ENCODE measurements around the gene DNAJC24. TPM values are rescaled to one million over a fixed set of nuclear protein-coding genes. Genes with fewer than 3 reads are reported as not detected.

Gene DNAJC24
- total and polyA plus RNA-seq, 2 of the 4 experiments (the other 2 are of a cell fraction), result 8.2 to 8.9 TPM

DNA sequence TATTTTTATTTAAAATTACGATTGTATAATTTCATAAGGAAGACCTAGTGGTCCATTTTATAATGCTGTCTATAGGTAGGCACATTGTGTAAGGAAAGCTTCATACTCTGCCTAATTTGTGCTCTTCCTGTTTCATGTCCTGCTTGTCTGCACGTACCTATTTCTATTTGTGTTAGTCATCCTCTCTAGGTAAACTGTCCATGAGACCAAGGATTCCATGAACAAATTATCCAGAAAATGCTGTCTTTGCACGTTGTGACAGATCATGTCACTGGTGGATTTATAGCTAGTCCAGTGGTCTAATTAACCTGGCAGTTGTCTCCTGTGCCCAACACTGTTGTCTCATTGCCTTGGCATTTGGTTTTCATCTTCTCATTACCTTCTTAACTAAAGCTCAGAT, 44.7 kb downstream of the DNAJC24 start:
- Histone ChIP-seq H3K56ac (ENCODE audit: extremely low read depth, insufficient read depth, low read length) (no peak overlapping the region), H3K9me3 (ENCODE audit: control insufficient read depth, insufficient read depth, low read length) (peaks cover 2% of the 10 kb centered on the region; the same call in 1 of the 2 replicates), H3K4me2 (ENCODE audit: low read depth, low read length) (no peak overlapping the region), H4K20me1 (ENCODE audit: insufficient read depth, low read length) (peaks cover 3% of the 10 kb centered on the region; the same call in 1 of the 2 replicates), H2AK9ac (replicated peaks; ENCODE audit: low read depth, low read length, poor library complexity) (no peak overlapping the region), H2BK20ac (ENCODE audit: low read depth, low read length) (no peak overlapping the region), H3K9me1 (ENCODE audit: insufficient read depth, low read length) (peaks cover 10% of the 10 kb centered on the region; the same call in 1 of the 2 replicates), H3K79me1 (ENCODE audit: low read depth in 1 of 2, low read length in 2 of 2) (no peaks in the 10 kb centered on the region; a peak in 1 of 4 replicates), H3K4ac (ENCODE audit: low read depth, low read length) (no peak overlapping the region), H2AFZ (replicated peaks; ENCODE audit: low read length, poor library complexity) (no peak overlapping the region), H3K9ac (ENCODE audit: low read depth, low read length) (no peak overlapping the region), H3K4me3 (ENCODE audit: insufficient read depth, low read depth, low read length) (no peak overlapping the region), H4K8ac (ENCODE audit: low read depth in 2 of 2, low read length in 2 of 2) (no peak overlapping the region), H3K18ac (ENCODE audit: low read depth, low read length) (no peak overlapping the region), H3K36me3 (ENCODE audit: control insufficient read depth, insufficient read depth, low read length) (no peaks in the 10 kb centered on the region), H3K4me1 (ENCODE audit: control insufficient read depth, insufficient read depth, low read length) (0 out of 2 replicates have a peak, but pooled peaks cover 3% of the 10 kb centered on the region), H3K14ac (replicated peaks; ENCODE audit: low read depth, low read length) (no peak overlapping the region), H4K91ac (ENCODE audit: insufficient read depth, low read depth, low read length) (no peak overlapping the region), H2BK120ac (ENCODE audit: low read depth, low read length) (no peak overlapping the region), H2BK5ac (ENCODE audit: low read depth, low read length, poor library complexity, severe bottlenecking) (no peak overlapping the region), H4K5ac (ENCODE audit: low read depth, low read length) (no peak overlapping the region), H2BK15ac (ENCODE audit: low read depth, low read length) (no peak overlapping the region), H3K27me3 (ENCODE audit: control insufficient read depth, insufficient read depth, low read length) (no peaks in the 10 kb centered on the region), H2AK5ac (ENCODE audit: low read depth, low read length) (no peak overlapping the region), H3K27ac (ENCODE audit: insufficient read depth, low read length) (no peak overlapping the region), H3K23ac (ENCODE audit: low read depth, low read length) (no peak overlapping the region)
- POLR2A ChIA-PET (ENCODE audit: unreplicated experiment), result no interaction called here
- TF ChIP-seq FOS (IDR thresholded peaks at IDR 0.05; ENCODE audit: low read depth, low read length), result no peak
- TF ChIP-seq SMC3 (IDR thresholded peaks at IDR 0.05; ENCODE audit: low read depth, low read length), result no peak
- no peak for TF ChIP-seq RFX5 (IDR thresholded peaks at IDR 0.05; ENCODE audit: low read depth, low read length)
- TF ChIP-seq RCOR1 (IDR thresholded peaks at IDR 0.05; ENCODE audit: insufficient replicate concordance, low read length), result no peak
- TF ChIP-seq RAD21 (IDR thresholded peaks at IDR 0.05; ENCODE audit: low read length), result no peak
- TF ChIP-seq, protein P1, sequence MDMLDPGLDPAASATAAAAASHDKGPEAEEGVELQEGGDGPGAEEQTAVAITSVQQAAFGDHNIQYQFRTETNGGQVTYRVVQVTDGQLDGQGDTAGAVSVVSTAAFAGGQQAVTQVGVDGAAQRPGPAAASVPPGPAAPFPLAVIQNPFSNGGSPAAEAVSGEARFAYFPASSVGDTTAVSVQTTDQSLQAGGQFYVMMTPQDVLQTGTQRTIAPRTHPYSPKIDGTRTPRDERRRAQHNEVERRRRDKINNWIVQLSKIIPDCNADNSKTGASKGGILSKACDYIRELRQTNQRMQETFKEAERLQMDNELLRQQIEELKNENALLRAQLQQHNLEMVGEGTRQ (IDR thresholded peaks at IDR 0.05; ENCODE audit: low read depth, low read length), result no peak
- TF ChIP-seq MAZ (IDR thresholded peaks at IDR 0.05; ENCODE audit: borderline replicate concordance, low read depth, low read length), result no peak
- TF ChIP-seq MXI1 (IDR thresholded peaks at IDR 0.05; ENCODE audit: borderline replicate concordance, low read depth, low read length), result no peak
- TF ChIP-seq NFE2L2 (IDR thresholded peaks at IDR 0.05; ENCODE audit: low read depth, low read length), result no peak
- no peak for TF ChIP-seq BHLHE40 (IDR thresholded peaks at IDR 0.05; ENCODE audit: low read depth, low read length)
- TF ChIP-seq CHD1 (IDR thresholded peaks at IDR 0.05; ENCODE audit: low read depth, low read length), result no peak
- no peak for TF ChIP-seq CTCF (conservative IDR thresholded peaks at IDR 0.05; ENCODE audit: low read depth, low read length)
- TF ChIP-seq CEBPB (IDR thresholded peaks at IDR 0.05; ENCODE audit: low read depth, low read length), result no peak
- no peak for TF ChIP-seq ELK1 (IDR thresholded peaks at IDR 0.05; ENCODE audit: borderline replicate concordance, low read depth, low read length)
- no peak for TF ChIP-seq MAFK (IDR thresholded peaks at IDR 0.05; ENCODE audit: low read depth, low read length)
- TF ChIP-seq POLR2A (IDR thresholded peaks at IDR 0.05; ENCODE audit: low read depth, low read length), result no peak
- in situ Hi-C loops (cut with MboI; ENCODE audit: low sequenced_read_pairs) (no loop called here), dilution Hi-C loops (cut with HindIII; ENCODE audit: low sequenced_read_pairs, unreplicated experiment) (no loop called here), intact Hi-C loops (cut with micrococcal nuclease) (no loop called here)
- BruUV-seq (replicated peaks), result no TSS peak
- no peak for DNase-seq
- CTCF ChIA-PET, result no interaction called here
- ATAC-seq (ENCODE audit: low read depth), result no peak
- no CpG with 5 or more reads among the region's 3 CpGs for WGBS, 2 experiments (ENCODE audit: extremely low coverage in 2 of 2, insufficient read length in 1 of 2)

All from IMR-90 (cell line).